HG03354 (cell line): Measurements from ENCODE around the gene INSC.
A peak's percentile ranks its signal among the peaks of the same experiment; 100 is the strongest.

Experiments
- ATAC-seq: cut with Tn5 transposase; IDR thresholded peaks from one replicate; pipeline ENCODE4 v1.9.1; 2021; ENCODE audit warnings: mild to moderate bottlenecking; ENCODE audit not compliant: unreplicated experiment, poor library complexity, severe bottlenecking

The INSC gene

GRCh38 chr11:15143855-15144254 is 29.1 kb downstream of the INSC start:
- ATAC-seq, result no peak

GRCh38 chr11:15144347-15144746 is 29.6 kb downstream of the INSC start:
- ATAC-seq, result no peak

GRCh38 chr11:15145151-15145550 is 30.4 kb downstream of the INSC start:
- ATAC-seq, result no peak

GRCh38 chr11:15145615-15146014 is 30.9 kb downstream of the INSC start:
- no peak for ATAC-seq

- no peak for ATAC-seq
These were observed 31.7 kb downstream of the INSC start for GRCh38 chr11:15146271-15147003.

GRCh38 chr11:15148169-15148568 is 33.4 kb downstream of the INSC start:
- ATAC-seq, result no peak

- ATAC-seq, result no peak
These were observed 34.3 kb downstream of the INSC start for GRCh38 chr11:15149050-15149449.

GRCh38 chr11:15150507-15150906 is 35.8 kb downstream of the INSC start:
- peak; percentile 44 for ATAC-seq

- no peak for ATAC-seq
These were observed 38.5 kb downstream of the INSC start for GRCh38 chr11:15153231-15153630.

- ATAC-seq, result no peak
These were observed 42.5 kb downstream of the INSC start for GRCh38 chr11:15157181-15157580.

GRCh38 chr11:15157606-15158137 is 42.9 kb downstream of the INSC start:
- ATAC-seq, result no peak

- ATAC-seq, result no peak
These were observed 43.8 kb downstream of the INSC start for GRCh38 chr11:15158351-15159015.

GRCh38 chr11:15159085-15159484 is 44.4 kb downstream of the INSC start:
- peak; percentile 89 for ATAC-seq

GRCh38 chr11:15161790-15162189 is 47.1 kb downstream of the INSC start:
- no peak for ATAC-seq

GRCh38 chr11:15163136-15163535 is 48.4 kb downstream of the INSC start:
- no peak for ATAC-seq

GRCh38 chr11:15166204-15166603 is 51.5 kb downstream of the INSC start:
- no peak for ATAC-seq

- ATAC-seq, result no peak
These were observed 55.3 kb downstream of the INSC start for GRCh38 chr11:15169815-15170551.

- no peak for ATAC-seq
These were observed 56.0 kb downstream of the INSC start for GRCh38 chr11:15170698-15171097.

- ATAC-seq, result no peak
These were observed 57.2 kb downstream of the INSC start for GRCh38 chr11:15171956-15172355.

- no peak for ATAC-seq
These were observed 61.1 kb downstream of the INSC start for GRCh38 chr11:15175831-15176230.
